OCI-LY7 (cell line): ENCODE results near the gene ULK3. TPM values are rescaled to one million over a fixed set of nuclear protein-coding genes. Genes with fewer than 3 reads are reported as not detected.
A peak's percentile ranks its signal among the peaks of the same experiment; 100 is the strongest.

Experiments
- BruUV-seq: library from RNA; stranded (reverse); fragments of 400-500 nt; replicated peaks from 2 replicates; lab custom pipeline; 2021; lab: Mats Ljungman, UMichigan
- CTCF ChIA-PET: fragments of 300-600 bp; sonication (Branson Sonifier 250); formaldehyde crosslinking; loops from one replicate; lab custom pipeline; 2022; ENCODE audit warnings: antibody characterized with exemption; ENCODE audit not compliant: unreplicated experiment; lab: Charles Lee
- POLR2A ChIA-PET: fragments of 300-600 bp; sonication (Branson Sonifier 250); formaldehyde crosslinking; loops from one replicate; lab custom pipeline; 2022; ENCODE audit warnings: antibody characterized with exemption; lab: Charles Lee
- DNase-seq: peaks from one replicate; pipeline ENCODE4 v3.0.0-alpha.2; 2015; ENCODE audit warnings: low spot score
- H2AFZ ChIP-seq: fragments of 200-600 bp; sonication (generic), shearing (Covaris generic); 2 replicates; pipeline ENCODE4 v1.6.1; 2014; ENCODE audit warnings: mild to moderate bottlenecking, antibody characterized with exemption, low read length, moderate library complexity
- H3K27ac ChIP-seq: fragments of 200-600 bp; sonication (generic); 2 replicates; pipeline ENCODE4 v1.5.1; 2014; ENCODE audit warnings: mixed run types, low read depth, mild to moderate bottlenecking, moderate library complexity, low read length, inconsistent platforms; ENCODE audit not compliant: poor library complexity, severe bottlenecking
- H3K36me3 ChIP-seq: fragments of 200-600 bp; sonication (generic); 2 replicates; pipeline ENCODE4 v1.6.1; 2014; ENCODE audit warnings: mild to moderate bottlenecking, antibody characterized with exemption, low read length, moderate library complexity, mixed read lengths; ENCODE audit not compliant: insufficient read depth
- H3K4me1 ChIP-seq: fragments of 200-600 bp; sonication (generic); 2 replicates; pipeline ENCODE4 v1.5.1; 2014; ENCODE audit warnings: mild to moderate bottlenecking, low read length; ENCODE audit not compliant: insufficient read depth, poor library complexity, severe bottlenecking
- H3K4me2 ChIP-seq: fragments of 200-600 bp; sonication (generic); 2 replicates; pipeline ENCODE4 v1.6.1; 2014; ENCODE audit warnings: mild to moderate bottlenecking, low read length
- H3K4me3 ChIP-seq: fragments of 200-600 bp; sonication (generic); 2 replicates; pipeline ENCODE4 v1.5.1; 2014; ENCODE audit warnings: mild to moderate bottlenecking, low read depth, low read length; ENCODE audit not compliant: poor library complexity, severe bottlenecking
- H3K79me2 ChIP-seq: fragments of 200-600 bp; sonication (generic); 2 replicates; pipeline ENCODE4 v1.6.1; 2016; ENCODE audit warnings: low read depth, mild to moderate bottlenecking, low read length, moderate library complexity, mixed read lengths; ENCODE audit not compliant: insufficient read depth
- H3K9me2 ChIP-seq: fragments of 200-600 bp; sonication (generic); 2 replicates; pipeline ENCODE4 v1.6.1; 2016; ENCODE audit warnings: mild to moderate bottlenecking, low read length, mixed read lengths; ENCODE audit not compliant: insufficient read depth
- H3K9me3 ChIP-seq: fragments of 200-600 bp; sonication (generic); 2 replicates; pipeline ENCODE4 v1.6.1; 2014; ENCODE audit warnings: mild to moderate bottlenecking, mixed run types, low read length, mixed read lengths
- H4K20me1 ChIP-seq: fragments of 200-600 bp; sonication (generic); 2 replicates; pipeline ENCODE4 v1.6.1; 2014; ENCODE audit warnings: mild to moderate bottlenecking, antibody characterized with exemption, low read length, moderate library complexity, mixed read lengths; ENCODE audit not compliant: insufficient read depth
- CTCF ChIP-seq: fragments of 200-600 bp; sonication (generic); conservative IDR thresholded peaks from 2 replicates; pipeline ENCODE4 v1.5.1; 2014; ENCODE audit warnings: mild to moderate bottlenecking, antibody characterized with exemption, low read length, moderate library complexity, mixed read lengths
- EZH2phosphoT487 ChIP-seq: fragments of 200-600 bp; sonication (generic); IDR thresholded peaks from 2 replicates; pipeline ENCODE4 v1.6.1; 2018; ENCODE audit warnings: low read depth, borderline replicate concordance, mild to moderate bottlenecking, mixed run types, antibody characterized with exemption, low read length, moderate library complexity, mixed read lengths
- intact Hi-C: fragments of 100-400 bp; cut with micrococcal nuclease; formaldehyde crosslinking; loops from one replicate; pipeline ENCODE4 v1.10.0; 2022; ENCODE audit not compliant: unreplicated experiment
- total RNA-seq, 2 experiments: library from RNA; depleted of rRNA in 1 of 2; stranded (reverse); fragments of >200 nt in 1 of 2; shearing (Covaris generic) in 1 of 2; gene quantifications; 2 replicates each; pipeline ENCODE4 v1.2.3, GENCODE V29; 2014 to 2022

ULK3 gene
- total RNA-seq, 2 experiments from 2014 or later = 31.7 to 46.4 TPM

DNA sequence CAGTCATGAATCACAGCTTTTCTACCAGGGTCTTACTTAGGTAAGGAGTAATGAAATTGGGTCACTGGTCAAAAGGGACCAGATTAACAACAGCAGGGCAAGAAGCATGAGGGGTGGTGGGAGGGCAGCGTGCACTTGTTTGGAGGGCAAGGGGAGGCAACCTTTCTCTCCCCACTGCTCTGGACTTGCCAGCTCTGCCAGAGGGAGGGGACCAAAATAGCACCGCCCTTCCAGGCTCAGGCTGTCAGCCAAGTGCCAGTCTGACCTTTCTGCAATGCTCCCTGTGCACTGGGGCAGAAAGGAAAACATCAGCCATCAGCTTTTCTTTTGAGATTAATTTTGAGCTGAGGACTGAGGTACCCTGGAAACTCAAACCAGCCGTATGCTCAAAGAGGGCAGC, 4.5 kb upstream of the ULK3 start:
- intact Hi-C loops = no loop called here
- Histone ChIP-seq H2AFZ (no peak overlapping the region), H3K27ac (no peak overlapping the region), H3K4me1 (peaks cover 19% of the 10 kb centered on the region), H4K20me1 (no peaks in the 10 kb centered on the region), H3K36me3 (peaks cover 50% of the 10 kb centered on the region), H3K4me2 (no peak overlapping the region), H3K9me3 (no peaks in the 10 kb centered on the region), H3K9me2 (no peaks in the 10 kb centered on the region), H3K4me3 (no peak overlapping the region), H3K79me2 (no peaks in the 10 kb centered on the region)
- CTCF ChIA-PET = no interaction called here
- no peak for DNase-seq
- BruUV-seq = no TSS peak
- TF ChIP-seq CTCF (no peak), EZH2phosphoT487 (no peak)
- POLR2A ChIA-PET = interaction anchor here (1.5 kb wide), 1 partner anchor 12 kb away, joined by 3 read pairs; no protein-coding TSS in a partner anchor

GRCh38 chr15:74845581-74845980, 2.6 kb upstream of the ULK3 start:
- Histone ChIP-seq H2AFZ (no peak overlapping the region), H3K4me1 (peaks cover 35% of the 10 kb centered on the region), H3K4me3 (no peak overlapping the region), H3K9me3 (no peaks in the 10 kb centered on the region), H4K20me1 (no peaks in the 10 kb centered on the region), H3K4me2 (no peak overlapping the region), H3K36me3 (peaks cover 31% of the 10 kb centered on the region), H3K79me2 (no peaks in the 10 kb centered on the region), H3K9me2 (no peaks in the 10 kb centered on the region), H3K27ac (peak overlapping the region; percentile 27)
- ChIA-PET CTCF (no interaction called here), POLR2A (no interaction called here)
- BruUV-seq = no TSS peak
- TF ChIP-seq EZH2phosphoT487 (no peak), CTCF (no peak)
- no peak for DNase-seq
- intact Hi-C loops = no loop called here

- peak overlapping the region; percentile 27 for H3K27ac ChIP-seq
- no TSS peak for BruUV-seq
- H3K36me3 ChIP-seq = peaks cover 27% of the 10 kb centered on the region
- no peaks in the 10 kb centered on the region for H3K9me2 ChIP-seq
- ChIA-PET POLR2A (interaction anchor here (0.7 to 1.0 kb wide), 2 partner anchors 25 to 30 kb away, joined by 3 read pairs; no protein-coding TSS in a partner anchor), CTCF (interaction anchor here (0.6 kb wide), 1 partner anchor 51 kb away, joined by 3 read pairs; no protein-coding TSS in a partner anchor)
- TF ChIP-seq EZH2phosphoT487 (no peak), CTCF (no peak)
- H2AFZ ChIP-seq = no peak overlapping the region
- DNase-seq = no peak
- H3K9me3 ChIP-seq = no peaks in the 10 kb centered on the region
- H3K4me2 ChIP-seq = no peak overlapping the region
- peaks cover 35% of the 10 kb centered on the region for H3K4me1 ChIP-seq
- H4K20me1 ChIP-seq = no peaks in the 10 kb centered on the region
- H3K4me3 ChIP-seq = no peak overlapping the region
- intact Hi-C loops = no loop called here
- no peaks in the 10 kb centered on the region for H3K79me2 ChIP-seq
These were observed 2.2 kb upstream of the ULK3 start for GRCh38 chr15:74845208-74845568.
